ENCODE measurements around the gene AFF3.
"Not testable (repeated sequence)": the region's sequence is repeated elsewhere in the genome, so short reads cannot be mapped to it uniquely, and the experiment has no call there.

Gene AFF3

DNA sequence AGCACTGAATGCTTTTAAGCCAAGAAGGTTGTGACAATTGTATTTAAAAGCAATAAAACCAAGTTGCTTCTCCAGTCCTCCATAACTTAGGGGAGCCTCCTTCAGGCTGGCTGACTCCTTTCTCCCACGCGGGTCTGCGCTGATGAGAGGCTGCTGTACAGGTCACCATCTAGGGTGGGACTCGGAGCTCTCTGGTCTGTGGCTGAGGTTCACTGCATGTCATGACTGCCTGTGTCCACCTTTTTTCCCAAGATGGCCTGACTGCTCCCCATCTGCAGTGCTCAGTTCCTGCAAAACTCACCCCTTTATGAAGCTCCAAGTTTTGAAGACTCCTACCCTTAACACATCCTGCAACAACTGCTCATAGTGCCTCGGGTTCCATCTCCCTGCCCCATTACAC lies 194.4 kb downstream of the AFF3 start:
- H3K27ac ChIP-seq: no peak overlapping the region
- H3K4me1 ChIP-seq (ENCODE audit: control insufficient read depth in 1 of 2, insufficient read depth in 1 of 2, low read depth in 1 of 2, low read length in 1 of 2): no peaks in the 10 kb centered on the region
- TF ChIP-seq, protein P1, sequence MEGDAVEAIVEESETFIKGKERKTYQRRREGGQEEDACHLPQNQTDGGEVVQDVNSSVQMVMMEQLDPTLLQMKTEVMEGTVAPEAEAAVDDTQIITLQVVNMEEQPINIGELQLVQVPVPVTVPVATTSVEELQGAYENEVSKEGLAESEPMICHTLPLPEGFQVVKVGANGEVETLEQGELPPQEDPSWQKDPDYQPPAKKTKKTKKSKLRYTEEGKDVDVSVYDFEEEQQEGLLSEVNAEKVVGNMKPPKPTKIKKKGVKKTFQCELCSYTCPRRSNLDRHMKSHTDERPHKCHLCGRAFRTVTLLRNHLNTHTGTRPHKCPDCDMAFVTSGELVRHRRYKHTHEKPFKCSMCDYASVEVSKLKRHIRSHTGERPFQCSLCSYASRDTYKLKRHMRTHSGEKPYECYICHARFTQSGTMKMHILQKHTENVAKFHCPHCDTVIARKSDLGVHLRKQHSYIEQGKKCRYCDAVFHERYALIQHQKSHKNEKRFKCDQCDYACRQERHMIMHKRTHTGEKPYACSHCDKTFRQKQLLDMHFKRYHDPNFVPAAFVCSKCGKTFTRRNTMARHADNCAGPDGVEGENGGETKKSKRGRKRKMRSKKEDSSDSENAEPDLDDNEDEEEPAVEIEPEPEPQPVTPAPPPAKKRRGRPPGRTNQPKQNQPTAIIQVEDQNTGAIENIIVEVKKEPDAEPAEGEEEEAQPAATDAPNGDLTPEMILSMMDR (IDR thresholded peaks at IDR 0.05): no peak
- H3K36me3 ChIP-seq: no peaks in the 10 kb centered on the region
- H3K4me3 ChIP-seq (ENCODE audit: low read depth in 1 of 2, low read length in 1 of 2): no peak overlapping the region
- H3K9me3 ChIP-seq: no peaks in the 10 kb centered on the region
- H3K27me3 ChIP-seq: no peaks in the 10 kb centered on the region

DNA sequence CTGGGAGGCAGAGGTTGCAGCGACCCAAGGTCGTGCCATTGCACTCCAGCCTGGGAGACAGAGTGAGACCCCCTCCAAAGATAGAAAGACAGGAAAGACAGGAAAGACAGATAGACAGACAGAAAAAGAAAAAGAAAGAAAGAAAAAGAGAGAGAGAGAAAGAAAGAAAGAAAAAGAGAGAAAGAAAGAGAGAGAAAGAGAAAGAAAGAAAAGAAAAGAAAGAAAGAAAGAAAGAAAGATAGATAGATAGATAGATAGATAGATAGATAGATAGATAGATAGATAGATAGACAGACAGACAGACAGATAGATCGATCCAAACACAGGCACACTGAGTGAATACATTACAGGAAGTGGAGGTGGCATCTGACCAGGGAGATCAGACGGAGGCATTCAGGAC lies 195.0 kb downstream of the AFF3 start:
- H3K27me3 ChIP-seq; H3K4me1 ChIP-seq (ENCODE audit: control insufficient read depth in 1 of 2, insufficient read depth in 1 of 2, low read depth in 1 of 2, low read length in 1 of 2); H3K36me3 ChIP-seq; H3K9me3 ChIP-seq; H3K27ac ChIP-seq; H3K4me3 ChIP-seq (ENCODE audit: low read depth in 1 of 2, low read length in 1 of 2): not testable (repeated sequence)

DNA sequence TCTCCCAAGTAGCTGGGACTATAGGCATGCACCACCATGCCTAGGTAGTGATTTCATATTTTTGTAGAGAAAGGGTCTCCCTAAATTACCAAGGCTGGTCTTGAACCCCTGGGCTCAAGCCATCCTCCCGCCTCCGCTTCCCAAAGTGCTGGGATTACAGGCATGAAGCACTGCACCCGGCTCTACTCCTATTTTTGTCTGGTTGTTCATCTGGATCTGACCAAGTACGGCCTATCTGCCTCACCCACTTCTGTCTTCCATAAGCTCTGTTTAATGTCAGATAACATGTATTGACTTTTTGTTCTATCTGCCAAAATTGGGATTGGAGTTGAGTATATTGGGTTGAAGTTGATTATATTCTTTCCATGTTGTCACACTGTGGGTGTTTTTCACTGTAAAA lies 198.4 kb downstream of the AFF3 start:
- Histone ChIP-seq H3K27me3 (no peaks in the 10 kb centered on the region), H3K9me3 (no peaks in the 10 kb centered on the region), H3K27ac (no peak overlapping the region), H3K4me1 (ENCODE audit: control insufficient read depth in 1 of 2, insufficient read depth in 1 of 2, low read depth in 1 of 2, low read length in 1 of 2) (no peaks in the 10 kb centered on the region), H3K36me3 (no peaks in the 10 kb centered on the region), H3K4me3 (ENCODE audit: low read depth in 1 of 2, low read length in 1 of 2) (no peak overlapping the region)
- TF ChIP-seq, protein P1 (IDR thresholded peaks at IDR 0.05): no peak

DNA sequence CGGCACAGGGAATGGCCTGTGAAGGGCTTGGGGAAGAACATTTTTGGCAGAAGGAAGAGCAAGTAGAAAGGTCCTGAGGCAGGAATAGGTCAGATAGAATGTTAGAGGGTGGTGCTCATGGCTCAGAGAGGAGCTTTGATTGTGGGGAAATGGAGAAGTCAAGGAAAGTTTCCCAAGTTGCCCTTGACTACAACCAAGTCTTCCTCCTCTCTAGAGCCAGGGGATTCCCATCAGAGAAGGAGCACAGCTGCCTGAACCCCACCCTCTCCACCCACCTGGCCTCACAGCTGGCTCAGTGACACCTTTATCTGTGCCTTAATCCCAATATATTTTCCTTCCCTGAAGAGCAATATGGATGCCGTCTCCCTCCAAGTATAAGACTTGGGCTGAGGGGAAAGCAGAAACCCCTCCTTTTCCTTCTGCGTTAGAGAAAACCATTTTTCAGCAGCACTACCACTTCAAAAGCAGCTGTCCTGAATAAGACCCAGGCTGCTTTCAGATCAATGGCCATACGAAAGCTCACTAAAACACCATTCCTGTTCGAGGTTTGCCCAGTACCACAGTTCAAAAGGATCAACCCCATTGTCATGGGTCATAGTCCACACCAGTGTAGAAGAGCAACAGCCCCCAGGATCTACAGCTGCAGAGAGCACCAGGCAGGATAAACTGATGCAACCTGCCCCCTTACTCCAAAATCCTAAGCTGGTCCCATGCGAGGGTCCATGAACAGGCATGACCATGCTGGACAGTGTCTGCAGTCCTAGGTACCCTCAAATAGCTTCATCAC lies 199.6 kb downstream of the AFF3 start:
- no peaks in the 10 kb centered on the region for H3K9me3 ChIP-seq
- no peaks in the 10 kb centered on the region for H3K4me1 ChIP-seq (ENCODE audit: control insufficient read depth in 1 of 2, insufficient read depth in 1 of 2, low read depth in 1 of 2, low read length in 1 of 2)
- no peaks in the 10 kb centered on the region for H3K36me3 ChIP-seq
- TF ChIP-seq, protein P1 (IDR thresholded peaks at IDR 0.05): no peak
- H3K27me3 ChIP-seq: no peaks in the 10 kb centered on the region
- H3K4me3 ChIP-seq (ENCODE audit: low read depth in 1 of 2, low read length in 1 of 2): no peak overlapping the region
- H3K27ac ChIP-seq: no peak overlapping the region

DNA sequence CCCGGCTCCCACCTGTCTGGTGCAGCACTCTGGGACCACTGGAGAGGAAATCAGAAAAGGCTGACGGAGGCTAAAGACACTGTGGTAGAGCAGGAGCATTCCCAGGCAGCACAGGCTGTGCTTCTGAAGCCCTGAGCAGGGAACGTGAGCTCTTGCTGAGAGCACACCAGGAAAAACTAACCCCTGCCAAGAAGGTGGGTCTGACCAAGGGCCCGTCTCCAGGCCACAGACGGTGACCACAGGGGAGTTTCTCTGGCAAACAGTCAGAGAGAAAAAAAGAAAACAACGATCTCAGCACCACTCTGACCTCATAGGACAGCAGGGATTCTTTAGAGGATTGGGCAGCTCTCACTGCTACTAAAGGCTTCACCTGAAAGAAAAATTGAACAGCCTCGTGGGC lies 201.4 kb downstream of the AFF3 start:
- Histone ChIP-seq H3K9me3 (no peaks in the 10 kb centered on the region), H3K27ac (no peak overlapping the region), H3K36me3 (no peaks in the 10 kb centered on the region), H3K27me3 (no peaks in the 10 kb centered on the region), H3K4me1 (ENCODE audit: control insufficient read depth in 1 of 2, insufficient read depth in 1 of 2, low read depth in 1 of 2, low read length in 1 of 2) (no peaks in the 10 kb centered on the region), H3K4me3 (ENCODE audit: low read depth in 1 of 2, low read length in 1 of 2) (no peak overlapping the region)
- TF ChIP-seq, protein P1 (IDR thresholded peaks at IDR 0.05): no peak

DNA sequence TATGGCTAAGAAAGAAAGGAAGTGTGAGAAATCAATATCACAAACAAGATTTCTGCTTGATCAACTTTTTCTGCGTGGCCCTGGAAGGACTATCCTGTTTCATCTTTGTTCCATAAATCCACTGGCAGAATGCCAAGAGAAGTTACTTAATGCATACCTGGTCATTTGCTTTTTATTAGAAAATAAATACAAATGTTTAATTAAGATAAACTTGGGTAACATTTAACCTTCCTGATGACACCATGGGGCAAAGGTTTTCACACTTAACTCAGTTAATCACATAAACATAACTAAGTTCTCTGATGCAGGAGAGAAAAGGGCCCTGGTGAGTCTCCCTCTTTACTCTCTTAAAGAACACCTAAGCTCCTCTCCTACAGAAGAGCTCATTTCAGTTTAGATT lies 203.3 kb downstream of the AFF3 start:
- TF ChIP-seq, protein P1 (IDR thresholded peaks at IDR 0.05): no peak
- no peaks in the 10 kb centered on the region for H3K4me1 ChIP-seq (ENCODE audit: control insufficient read depth in 1 of 2, insufficient read depth in 1 of 2, low read depth in 1 of 2, low read length in 1 of 2)
- no peaks in the 10 kb centered on the region for H3K27me3 ChIP-seq
- H3K27ac ChIP-seq: no peak overlapping the region
- no peaks in the 10 kb centered on the region for H3K36me3 ChIP-seq
- no peaks in the 10 kb centered on the region for H3K9me3 ChIP-seq
- H3K4me3 ChIP-seq (ENCODE audit: low read depth in 1 of 2, low read length in 1 of 2): no peak overlapping the region
